GDM1 (cell line): ENCODE measurements around the gene C11orf98.
"Not testable (repeated sequence)": the region's sequence is repeated elsewhere in the genome, so short reads cannot be mapped to it uniquely, and the experiment has no call there.

Experiments
- DNase-seq: peaks from one replicate; lab custom pipeline; 2025; lab: John Stamatoyannopoulos, UW

The C11orf98 gene

GRCh38 chr11:62665075-62665598 is at the start of gene C11orf98, which contains the start of gene CSKMT:
TSS of gene C11orf98 (minus strand) at chr11:62665210. CDS start at chr11:62665169, 41 bp downstream.
TSS of gene CSKMT (plus strand) at chr11:62665312. CDS start at chr11:62665880, 568 bp downstream.
- DNase-seq: peak; percentile 84

- no peak for DNase-seq
These were observed 48.3 kb upstream of the C11orf98 start for GRCh38 chr11:62713343-62713742.

DNA sequence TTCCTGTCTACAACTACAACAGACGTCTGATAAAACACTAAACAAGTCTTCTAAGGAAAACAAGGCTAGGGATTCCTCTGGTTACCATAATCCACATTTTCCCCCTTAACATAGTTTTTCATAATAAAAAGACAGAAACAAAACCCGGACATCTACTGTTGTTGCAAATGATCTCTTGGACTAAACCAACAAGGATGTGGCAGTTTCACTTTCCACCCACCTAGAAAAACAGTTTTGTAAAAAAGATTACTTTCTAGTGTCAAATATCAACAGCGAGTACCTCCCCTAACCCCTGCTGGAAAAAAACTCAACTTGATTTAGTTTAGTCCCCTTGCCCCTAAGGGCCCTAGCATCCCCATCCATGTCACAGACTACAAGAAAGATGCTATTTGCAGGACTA is 47.9 kb upstream of the C11orf98 start:
- DNase-seq: no peak

DNA sequence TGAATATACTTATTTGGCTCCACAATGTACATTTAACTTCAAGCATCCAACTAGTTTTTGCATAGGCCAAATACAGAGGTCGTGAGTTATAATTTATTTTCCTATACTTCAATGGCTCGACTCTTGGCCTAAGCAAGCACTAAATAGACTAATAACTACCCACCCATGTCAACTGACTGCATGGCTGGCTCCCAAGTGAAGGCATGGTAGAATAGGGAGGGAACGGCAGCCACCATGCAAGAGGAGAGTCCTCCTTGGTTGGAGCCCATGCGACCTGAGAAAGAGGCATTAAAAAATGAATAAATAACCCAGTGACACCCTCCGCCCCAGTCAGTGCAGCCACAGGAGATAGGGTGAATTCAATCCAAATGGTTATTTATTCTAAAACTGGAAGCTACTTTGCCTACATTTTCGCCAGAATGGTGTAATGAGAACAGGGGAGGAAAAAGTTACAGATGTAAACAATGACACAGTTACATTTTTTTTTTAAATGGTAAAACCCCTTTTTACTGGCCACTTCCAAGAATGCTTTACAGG is 47.3 kb upstream of the C11orf98 start:
- DNase-seq: no peak

- no peak for DNase-seq
These were observed 45.0 kb upstream of the C11orf98 start for GRCh38 chr11:62710001-62710345.

DNA sequence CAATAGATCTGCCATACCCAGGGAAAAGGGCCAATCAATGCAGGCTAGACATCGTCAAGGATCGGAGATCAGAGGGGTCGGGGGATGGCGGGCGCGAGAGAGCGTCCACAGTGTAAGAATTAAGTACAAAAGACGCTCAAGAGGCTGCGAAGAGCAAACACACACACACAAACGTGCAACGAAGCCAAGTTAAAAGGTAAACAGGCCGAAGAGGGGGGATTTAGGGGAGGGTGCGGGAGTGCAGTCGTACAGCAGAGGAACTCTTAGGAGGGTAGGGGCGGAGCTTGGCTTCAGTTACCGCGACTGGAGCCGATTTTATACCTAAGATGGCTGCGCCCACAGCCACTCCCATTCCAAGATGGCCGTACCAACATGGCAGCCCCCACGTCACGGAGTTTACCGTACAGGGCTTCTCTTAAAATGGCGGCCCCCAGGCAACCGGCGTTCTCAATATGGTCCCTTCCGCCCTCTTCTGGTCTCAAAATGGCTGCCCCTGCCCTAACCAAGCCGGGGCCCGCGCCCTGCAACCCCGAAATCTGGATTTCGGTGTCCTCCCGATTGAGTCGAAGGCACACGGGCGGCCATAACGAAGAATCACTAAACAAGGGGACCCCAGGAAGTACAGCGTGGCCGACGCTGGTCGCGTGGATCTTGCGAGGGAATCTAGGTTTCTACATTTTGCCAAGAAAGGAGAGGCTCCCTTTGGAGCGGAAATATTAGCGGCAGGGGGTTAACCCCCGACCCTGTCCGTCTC is 44.4 kb upstream of the C11orf98 start:
- DNase-seq: peak; percentile 95

DNA sequence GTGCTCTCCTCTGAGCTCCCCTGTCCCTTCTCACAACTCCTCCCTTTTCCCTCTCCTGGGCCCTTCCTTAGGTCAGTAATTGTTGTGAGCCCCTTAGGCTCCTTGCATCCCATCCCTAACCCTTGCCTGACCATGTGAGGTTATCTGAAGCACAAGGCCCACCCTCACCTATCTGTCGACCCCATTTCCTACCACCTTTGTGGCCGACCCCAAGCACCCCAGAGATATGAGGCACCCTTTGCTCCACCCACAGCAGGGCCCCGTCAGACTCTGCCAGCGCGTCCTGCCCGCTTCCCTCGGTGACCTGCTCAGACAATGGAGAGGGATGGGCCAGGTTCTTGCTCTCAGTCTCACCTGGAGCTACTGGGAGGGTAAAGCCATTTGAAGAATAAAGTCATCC is 43.8 kb upstream of the C11orf98 start:
- DNase-seq: no peak

- DNase-seq: no peak
These were observed 43.4 kb upstream of the C11orf98 start for GRCh38 chr11:62708392-62708791.

DNA sequence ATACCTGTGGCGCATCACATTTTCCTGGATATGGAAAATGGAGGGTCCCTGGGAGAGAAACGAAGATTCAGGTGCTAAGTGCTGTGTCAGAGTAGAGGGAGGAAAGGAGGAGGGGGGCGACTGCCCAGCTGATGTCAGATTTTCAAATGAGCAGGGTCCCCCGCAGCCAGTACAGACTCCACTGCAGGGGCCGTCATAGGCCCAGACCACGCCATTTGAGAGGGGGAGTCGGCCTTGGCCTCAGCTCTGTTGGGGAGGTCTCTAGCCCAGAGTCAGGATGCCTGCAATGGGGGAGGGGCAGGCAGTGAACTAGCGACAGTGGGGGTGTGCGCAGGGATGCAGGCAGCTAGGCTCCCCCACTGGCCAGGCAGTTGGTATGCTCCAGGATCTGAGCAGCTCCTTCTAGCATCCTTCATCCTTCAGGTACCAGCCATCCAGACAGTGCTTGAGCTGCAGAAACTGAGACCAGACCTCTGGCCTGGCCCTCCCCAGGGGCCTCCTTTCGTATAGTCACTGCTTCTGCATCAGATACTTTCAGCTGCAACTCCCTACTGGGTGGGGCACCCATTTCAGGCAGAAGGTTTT is 42.4 kb upstream of the C11orf98 start, which contains the start of the genes BSCL2 and GNG3:
BSCL2 (minus strand) TSS at position 148 of the 585 bp plus-strand sequence. CDS start 229 bp downstream, outside the sequence.
GNG3 (plus strand) TSS at position 400 of the 585 bp plus-strand sequence. CDS start 620 bp downstream, outside the sequence.
- no peak for DNase-seq

- no peak for DNase-seq
These were observed 41.8 kb upstream of the C11orf98 start for GRCh38 chr11:62706850-62707247.

DNA sequence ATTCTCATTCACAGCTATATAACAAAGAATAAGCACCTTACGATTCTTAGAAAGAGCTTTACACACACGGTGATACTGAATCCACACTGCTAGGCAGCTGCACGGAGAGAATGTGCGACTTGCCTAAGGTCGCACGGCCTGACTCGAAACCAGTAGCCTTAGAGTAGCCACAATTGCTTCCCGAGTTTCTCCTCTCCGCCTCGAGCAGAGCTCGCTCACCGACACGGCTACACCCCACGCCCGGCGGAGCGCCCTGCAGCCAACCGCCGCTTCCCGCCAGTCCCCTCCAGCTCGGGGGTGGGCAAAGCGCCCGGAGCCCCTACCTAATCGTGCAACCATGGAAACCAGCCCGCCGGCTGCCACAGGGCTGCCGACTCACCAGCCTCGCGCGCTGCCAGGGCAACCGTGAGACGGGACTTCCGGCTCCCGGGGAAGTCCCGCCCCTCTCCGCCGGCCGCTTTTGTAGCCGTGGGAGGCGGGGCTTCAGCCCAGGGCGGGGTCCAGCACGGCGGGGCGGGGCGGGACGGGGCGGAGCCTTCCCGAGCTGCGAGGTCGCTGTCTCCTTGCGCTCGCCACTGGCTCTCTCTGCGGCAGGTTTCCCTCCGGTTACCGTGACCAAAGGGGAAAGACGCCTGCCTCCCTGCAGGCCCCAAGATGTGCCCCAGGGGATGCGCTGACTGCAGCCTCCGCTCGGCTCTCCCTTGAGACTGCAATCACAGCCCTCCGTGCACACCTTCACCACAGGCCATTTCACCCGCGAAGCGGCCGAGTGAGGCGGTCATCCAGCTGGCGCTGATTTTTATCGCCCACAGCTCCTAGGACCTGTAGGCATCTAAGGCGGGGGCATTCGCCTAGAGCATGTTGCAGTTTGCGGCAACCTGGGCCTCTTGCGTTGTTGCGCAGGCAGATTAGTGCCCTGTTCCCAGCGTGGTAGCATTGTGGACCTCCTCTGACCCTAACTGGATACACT is 41.2 kb upstream of the C11orf98 start:
- peak; percentile 92 for DNase-seq

- DNase-seq: no peak
These were observed 40.4 kb upstream of the C11orf98 start for GRCh38 chr11:62705413-62705812.

GRCh38 chr11:62703921-62704320 is 38.9 kb upstream of the C11orf98 start:
- not testable (repeated sequence) for DNase-seq

GRCh38 chr11:62702246-62702645 is 37.2 kb upstream of the C11orf98 start:
- DNase-seq: no peak

DNA sequence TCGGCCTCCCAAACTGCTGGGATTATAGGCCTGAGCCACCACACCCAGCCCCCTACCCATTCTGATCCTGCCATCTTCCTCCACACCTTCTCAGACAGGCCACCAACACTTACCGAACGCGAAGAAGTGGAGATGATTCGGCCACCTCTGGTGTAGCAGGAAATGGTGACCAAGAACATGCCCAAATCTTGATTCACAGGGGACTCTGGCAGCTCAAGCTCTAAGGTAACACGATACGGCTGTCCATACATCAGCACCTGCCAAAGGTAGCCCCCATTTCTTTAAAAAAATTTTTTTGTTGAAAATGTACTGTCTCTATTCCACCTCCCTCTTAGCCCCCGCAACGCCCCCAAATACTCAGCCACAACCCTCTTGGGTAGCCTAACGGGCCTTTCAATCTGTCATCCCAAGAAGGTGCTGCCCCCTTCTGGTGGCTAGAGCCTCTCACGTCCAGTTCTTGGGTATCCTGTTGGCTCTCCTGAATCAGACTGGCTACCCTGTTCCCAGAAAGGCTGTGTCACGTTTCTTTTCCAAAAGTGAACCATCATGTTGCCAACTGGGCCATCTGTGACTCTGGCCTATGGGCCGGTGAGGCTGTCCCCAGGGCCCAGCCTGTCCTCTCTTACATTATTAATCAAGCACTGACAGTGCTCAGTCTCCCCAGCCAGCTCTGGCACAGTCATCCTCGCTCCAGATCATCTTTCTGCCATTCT is 29.6 kb upstream of the C11orf98 start:
- peak; percentile 44 for DNase-seq

- not testable (repeated sequence) for DNase-seq
These were observed 28.6 kb upstream of the C11orf98 start for GRCh38 chr11:62693624-62694023.

DNA sequence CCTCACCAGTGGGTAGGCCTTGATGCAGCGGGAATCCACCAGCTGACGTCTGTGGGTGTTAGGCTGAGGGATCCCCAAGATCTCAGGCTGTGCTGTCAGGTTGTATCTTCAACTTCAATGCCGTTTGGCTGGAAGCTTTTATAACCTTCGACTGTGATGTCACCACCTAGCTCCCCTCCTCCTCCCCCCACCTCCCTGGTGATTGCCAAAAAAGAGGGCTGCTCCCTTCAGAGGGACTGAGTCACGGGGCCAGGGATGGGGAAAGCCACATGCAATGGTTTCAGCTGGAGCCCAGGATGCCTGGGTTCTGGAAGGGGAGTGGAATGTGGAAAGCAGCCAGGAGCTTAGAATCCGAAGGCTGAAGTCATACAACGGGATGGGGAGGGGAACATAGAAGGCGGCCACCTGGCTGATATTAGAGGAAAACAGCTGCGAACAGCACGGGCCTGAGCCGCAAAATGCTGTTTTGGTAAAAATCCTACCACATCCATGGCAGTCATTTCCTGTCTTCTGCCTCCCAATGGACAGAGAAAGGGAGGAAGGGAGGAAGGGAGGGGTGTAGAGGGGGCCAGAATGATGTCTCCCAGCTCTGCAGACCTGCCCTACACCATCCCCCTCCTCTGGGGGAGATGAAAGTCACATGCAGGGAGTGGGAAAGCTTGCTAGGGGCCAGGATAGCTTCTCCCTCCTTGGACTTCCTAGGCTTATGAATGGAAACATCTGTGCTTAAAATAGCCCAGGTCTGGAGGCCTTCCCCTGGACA is 24.6 kb upstream of the C11orf98 start, which contains the start of gene LRRN4CL:
LRRN4CL (minus strand) TSS at position 110 of the 763 bp plus-strand sequence. CDS start 1,022 bp downstream, outside the sequence.
- no peak for DNase-seq

DNA sequence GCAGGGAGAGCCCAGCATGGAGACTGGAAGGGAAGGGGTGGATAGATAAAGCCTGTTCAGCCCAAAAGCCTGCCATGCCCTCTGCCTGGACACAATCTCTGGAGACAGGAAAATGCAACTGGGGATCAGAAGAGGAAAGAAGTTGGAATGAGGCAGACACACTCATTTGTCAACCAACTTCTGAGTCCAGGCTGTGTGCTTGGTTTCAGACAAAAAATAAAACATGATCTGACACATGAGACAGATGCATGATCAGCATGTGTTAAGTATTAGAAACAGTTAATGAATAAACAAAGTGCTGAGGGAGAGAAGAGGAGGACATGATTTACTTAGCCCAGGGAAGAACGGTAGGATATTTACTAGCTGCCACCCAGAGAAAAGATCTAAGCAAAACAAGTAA is 23.5 kb upstream of the C11orf98 start:
- DNase-seq: no peak

GRCh38 chr11:62687508-62688396 is 22.7 kb upstream of the C11orf98 start:
- DNase-seq: no peak
